Measurements from ENCODE around the gene MT1E.
"Not testable (repeated sequence)": the region's sequence is repeated elsewhere in the genome, so short reads cannot be mapped to it uniquely, and the experiment has no call there.

The MT1E gene

GRCh38 chr16:56674570-56674969 lies 49.0 kb downstream of the MT1E start:
- H3K9ac ChIP-seq (ENCODE audit: low read length in 2 of 2); H3K9me3 ChIP-seq (ENCODE audit: control insufficient read depth in 2 of 2, low read length in 2 of 2); H3K4me3 ChIP-seq (ENCODE audit: low read length in 2 of 2); H3K27ac ChIP-seq (ENCODE audit: low read length); H3K4me1 ChIP-seq (ENCODE audit: control insufficient read depth, insufficient read depth, low read length); H3K36me3 ChIP-seq (ENCODE audit: control insufficient read depth in 2 of 2, insufficient read depth in 2 of 2, low read length in 2 of 2): not testable (repeated sequence)
- peaks cover 27 to 39% of the 10 kb centered on the region in 2 donors for H3K27me3 ChIP-seq (ENCODE audit: control insufficient read depth in 1 of 2, insufficient read depth in 2 of 2, low read length in 2 of 2)

GRCh38 chr16:56675685-56676210 lies 50.2 kb downstream of the MT1E start:
- no peak overlapping the region for H3K9ac ChIP-seq (ENCODE audit: low read length in 2 of 2)
- peaks cover 3% of the 10 kb centered on the region for H3K4me1 ChIP-seq (ENCODE audit: control insufficient read depth, insufficient read depth, low read length)
- H3K9me3 ChIP-seq (ENCODE audit: control insufficient read depth in 2 of 2, low read length in 2 of 2): no peaks in the 10 kb centered on the region
- H3K27me3 ChIP-seq (ENCODE audit: control insufficient read depth in 1 of 2, insufficient read depth in 2 of 2, low read length in 2 of 2): peaks cover 20 to 33% of the 10 kb centered on the region in 2 donors
- no peaks in the 10 kb centered on the region for H3K36me3 ChIP-seq (ENCODE audit: control insufficient read depth in 2 of 2, insufficient read depth in 2 of 2, low read length in 2 of 2)
- H3K4me3 ChIP-seq (ENCODE audit: low read length in 2 of 2): no peak overlapping the region
- H3K27ac ChIP-seq (ENCODE audit: low read length): no peak overlapping the region
